HG03520 (cell line): ENCODE results near the gene OLFML2B.
"Not testable (repeated sequence)": the region's sequence is repeated elsewhere in the genome, so short reads cannot be mapped to it uniquely, and the experiment has no call there.

Source experiments
- ATAC-seq: cut with Tn5 transposase; IDR thresholded peaks from one replicate; pipeline ENCODE4 v1.9.1; 2021; ENCODE audit warnings: mild to moderate bottlenecking, moderate library complexity; ENCODE audit not compliant: unreplicated experiment

OLFML2B gene

GRCh38 chr1:162023547-162024501, at the start of gene OLFML2B:
Gene OLFML2B, minus strand, starts transcription at chr1:162023869. Its CDS starts 439 bp downstream, at chr1:162023430.
- ATAC-seq: peak; percentile 69

GRCh38 chr1:162072740-162073139, 49.1 kb upstream of the OLFML2B start:
- ATAC-seq: no peak

GRCh38 chr1:162070825-162071224, 47.2 kb upstream of the OLFML2B start:
- ATAC-seq: no peak

- ATAC-seq: no peak
Measured at GRCh38 chr1:162070094-162070748, 46.6 kb upstream of the OLFML2B start.

- peak; percentile 95 for ATAC-seq
Measured at GRCh38 chr1:162069334-162070093, 45.8 kb upstream of the OLFML2B start, which contains the start of gene NOS1AP. Gene NOS1AP, plus strand, starts transcription at chr1:162069691. Its CDS starts 487 bp downstream, at chr1:162070178.

GRCh38 chr1:162068301-162068700, 44.6 kb upstream of the OLFML2B start:
- no peak for ATAC-seq

GRCh38 chr1:162067466-162067865, 43.8 kb upstream of the OLFML2B start:
- no peak for ATAC-seq

GRCh38 chr1:162066836-162067235, 43.2 kb upstream of the OLFML2B start:
- ATAC-seq: not testable (repeated sequence)

- no peak for ATAC-seq
Measured at GRCh38 chr1:162065016-162065415, 41.3 kb upstream of the OLFML2B start.

GRCh38 chr1:162062542-162063015, 38.9 kb upstream of the OLFML2B start:
- ATAC-seq: no peak

GRCh38 chr1:162060314-162060713, 36.6 kb upstream of the OLFML2B start:
- no peak for ATAC-seq

GRCh38 chr1:162059721-162060120, 36.1 kb upstream of the OLFML2B start:
- no peak for ATAC-seq

- no peak for ATAC-seq
Measured at GRCh38 chr1:162056579-162056978, 32.9 kb upstream of the OLFML2B start.

- ATAC-seq: peak; percentile 48
Measured at GRCh38 chr1:162056043-162056442, 32.4 kb upstream of the OLFML2B start.

GRCh38 chr1:162055062-162055461, 31.4 kb upstream of the OLFML2B start:
- ATAC-seq: no peak

- ATAC-seq: not testable (repeated sequence)
Measured at GRCh38 chr1:162053949-162054348, 30.3 kb upstream of the OLFML2B start.

GRCh38 chr1:162046921-162047320, 23.3 kb upstream of the OLFML2B start:
- ATAC-seq: no peak

- ATAC-seq: no peak
Measured at GRCh38 chr1:162042361-162042760, 18.7 kb upstream of the OLFML2B start.

- ATAC-seq: no peak
Measured at GRCh38 chr1:162040657-162041056, 17.0 kb upstream of the OLFML2B start.

GRCh38 chr1:162040001-162040400, 16.3 kb upstream of the OLFML2B start:
- no peak for ATAC-seq

- ATAC-seq: no peak
Measured at GRCh38 chr1:162038624-162039023, 15.0 kb upstream of the OLFML2B start.
